Right lobe of liver (tissue), 6 donors: ENCODE data around the gene PLCB4. TPM values are rescaled to one million over a fixed set of nuclear protein-coding genes. Genes with fewer than 3 reads are reported as not detected.

Experiments used
- ATAC-seq, 4 donors: fragments of 200-7000 bp; cut with Tn5 transposase; one replicate each; pipeline ENCODE4 v1.9.1; 2020; ENCODE audit warnings: mild to moderate bottlenecking in 4 of 4, moderate library complexity in 4 of 4
- DNase-seq, 3 donors: peaks; one replicate each; pipeline ENCODE4 v3.0.0-alpha.2; 2020
- H3K27ac ChIP-seq, 3 donors: fragments of 200-600 bp; one replicate each; pipeline ENCODE4 v1.8.0; 2022
- H3K27me3 ChIP-seq, 2 donors: fragments of 200-600 bp; one replicate each; pipeline ENCODE4 v1.8.0; 2022
- H3K36me3 ChIP-seq, 4 donors: fragments of 200-600 bp; sonication (generic) in 1 of 4; one replicate each; pipeline versions ENCODE4 v1.5.1 to v1.8.0; 2017 to 2022; ENCODE audit warnings: control low read depth in 1 of 4
- H3K4me1 ChIP-seq, 4 donors: fragments of 200-600 bp; sonication (generic) in 1 of 4; one replicate each; pipeline versions ENCODE4 v1.5.1 to v1.8.0; 2017 to 2022; ENCODE audit warnings: control low read depth in 1 of 4
- H3K4me3 ChIP-seq, 3 donors: fragments of 200-600 bp; one replicate each; pipeline ENCODE4 v1.8.0; 2022
- H3K9me3 ChIP-seq, 4 donors: fragments of 200-600 bp; sonication (generic) in 1 of 4; one replicate each; pipeline versions ENCODE4 v1.5.1 to v1.8.0; 2017 to 2022; ENCODE audit warnings: control low read depth in 1 of 4
- POLR2A ChIP-seq: fragments of 450-650 bp; IDR thresholded peaks from one replicate; pipeline ENCODE4 v1.6.1; 2017; ENCODE audit warnings: antibody characterized with exemption, mild to moderate bottlenecking
- WGBS: methylation state at CpG from one replicate; pipeline ENCODE4 v1.1.6; 2018; ENCODE audit warnings: low coverage, low lambda C conversion rate; ENCODE audit not compliant: insufficient coverage; ENCODE audit errors: missing lambda C conversion rate; 5-methylcytosine and 5-hydroxymethylcytosine counted together
- intact Hi-C, 2 donors: fragments of 100-400 bp; cut with DNase I; formaldehyde crosslinking; loops; one replicate each; pipeline versions ENCODE4 v1.11.2 to v1.14.1; 2022
- total RNA-seq, 6 experiments: library from RNA; depleted of rRNA in 2 of 6; stranded (reverse); fragments of >200 nt in 2 of 6; fragmentation: NEBNext Ultra II Directional in 3 of 6; extraction: Animal tissue kit (Norgen Biotek cat#: 25700) in 3 of 6; gene quantifications; one replicate each; pipeline versions ENCODE4 v1.1.0 to v1.2.4, GENCODE V29; 2016 to 2023
- TF ChIP-seq, protein P1 (sequence below), 4 donors: fragments of 200-600 bp in 3 of 4; fragments of 450-650 bp in 1 of 4; IDR thresholded peaks; one replicate each; pipeline versions ENCODE4 v1.5.1 to v1.8.0; 2016 to 2022; ENCODE audit warnings: antibody characterized with exemption in 4 of 4, mild to moderate bottlenecking in 2 of 4
- donor health status: DM: no; HTN: yes; CAD: no.
- donor health status: DM: no; HTN: no; CAD: no.
- donor health status: DM: no; HTN: no; CAD: no.
- donor health status: DM: no; HTN: yes; CAD: no.
- donor health status: DM: no; HTN: yes; CAD: no.

Gene PLCB4
- total RNA-seq, 6 experiments from 2014 or later = 0.04 to 0.20 (median 0.15) TPM

DNA sequence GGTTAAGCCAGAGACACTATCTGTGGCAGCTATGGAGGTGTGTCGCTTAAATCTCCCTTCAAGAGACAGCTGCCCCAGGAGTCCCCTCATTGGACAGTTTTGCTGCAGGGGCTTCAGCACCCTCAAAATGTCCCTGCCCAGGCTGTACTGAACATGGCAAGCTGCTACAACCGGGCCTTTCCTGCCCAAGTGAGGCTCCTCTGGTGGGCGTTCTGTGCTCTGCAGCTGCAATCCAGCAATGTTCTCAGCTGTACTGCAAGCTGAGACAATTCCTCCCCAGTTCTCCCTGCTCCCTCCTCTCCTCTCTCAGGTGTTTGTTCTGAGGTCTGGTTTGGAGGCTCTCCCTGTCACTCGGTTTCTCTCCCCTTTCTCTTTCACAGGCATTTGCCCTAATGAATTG lies 254.7 kb downstream of the PLCB4 start:
- Histone ChIP-seq H3K4me1 (no peaks in the 10 kb centered on the region), H3K27me3 (no peaks in the 10 kb centered on the region), H3K4me3 (no peak overlapping the region), H3K27ac (no peak overlapping the region), H3K9me3 (no peaks in the 10 kb centered on the region), H3K36me3 (no peaks in the 10 kb centered on the region)
- WGBS = 39% methylated on average over 4 of the region's 4 CpGs
- intact Hi-C loops = no loop called here
- ATAC-seq (no peak), DNase-seq (no peak)
- TF ChIP-seq, protein P1, sequence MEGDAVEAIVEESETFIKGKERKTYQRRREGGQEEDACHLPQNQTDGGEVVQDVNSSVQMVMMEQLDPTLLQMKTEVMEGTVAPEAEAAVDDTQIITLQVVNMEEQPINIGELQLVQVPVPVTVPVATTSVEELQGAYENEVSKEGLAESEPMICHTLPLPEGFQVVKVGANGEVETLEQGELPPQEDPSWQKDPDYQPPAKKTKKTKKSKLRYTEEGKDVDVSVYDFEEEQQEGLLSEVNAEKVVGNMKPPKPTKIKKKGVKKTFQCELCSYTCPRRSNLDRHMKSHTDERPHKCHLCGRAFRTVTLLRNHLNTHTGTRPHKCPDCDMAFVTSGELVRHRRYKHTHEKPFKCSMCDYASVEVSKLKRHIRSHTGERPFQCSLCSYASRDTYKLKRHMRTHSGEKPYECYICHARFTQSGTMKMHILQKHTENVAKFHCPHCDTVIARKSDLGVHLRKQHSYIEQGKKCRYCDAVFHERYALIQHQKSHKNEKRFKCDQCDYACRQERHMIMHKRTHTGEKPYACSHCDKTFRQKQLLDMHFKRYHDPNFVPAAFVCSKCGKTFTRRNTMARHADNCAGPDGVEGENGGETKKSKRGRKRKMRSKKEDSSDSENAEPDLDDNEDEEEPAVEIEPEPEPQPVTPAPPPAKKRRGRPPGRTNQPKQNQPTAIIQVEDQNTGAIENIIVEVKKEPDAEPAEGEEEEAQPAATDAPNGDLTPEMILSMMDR (IDR thresholded peaks at IDR 0.05) = no peak
- TF ChIP-seq POLR2A = no peak

DNA sequence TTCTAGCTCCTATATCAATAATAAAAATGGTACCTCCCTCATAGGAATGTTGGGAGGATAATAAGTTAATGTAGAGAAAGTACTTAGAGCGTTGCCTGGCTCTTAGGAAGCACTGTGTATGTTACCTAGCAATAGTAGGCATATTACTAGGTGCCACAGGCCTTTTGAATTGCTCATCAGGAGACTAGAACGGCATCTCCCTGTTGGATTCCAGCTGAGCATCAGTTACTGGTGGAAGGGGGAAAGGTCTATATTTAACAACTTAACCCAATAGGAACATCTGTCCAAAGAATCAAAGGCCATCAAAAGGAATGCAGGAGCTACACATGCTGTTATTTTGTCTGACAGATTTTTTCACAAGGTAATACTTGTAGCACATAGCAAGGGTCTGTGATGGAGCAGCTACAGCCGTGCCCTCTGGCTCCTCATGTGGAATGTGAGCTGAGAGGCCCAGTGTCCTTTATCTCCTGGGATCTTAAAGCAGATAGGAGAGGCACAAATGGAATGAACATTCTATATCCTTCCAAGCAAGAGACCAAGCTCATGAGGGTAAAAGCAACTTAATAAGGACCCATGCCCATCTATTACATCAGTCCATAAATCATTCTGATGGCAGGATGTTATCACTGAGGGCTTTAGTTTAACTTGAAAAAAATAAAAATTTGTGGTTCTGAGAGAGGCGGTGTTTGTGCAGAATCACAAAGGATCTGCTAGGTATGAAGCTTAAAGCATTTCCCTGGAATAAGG lies 260.6 kb downstream of the PLCB4 start:
- intact Hi-C loops = no loop called here

DNA sequence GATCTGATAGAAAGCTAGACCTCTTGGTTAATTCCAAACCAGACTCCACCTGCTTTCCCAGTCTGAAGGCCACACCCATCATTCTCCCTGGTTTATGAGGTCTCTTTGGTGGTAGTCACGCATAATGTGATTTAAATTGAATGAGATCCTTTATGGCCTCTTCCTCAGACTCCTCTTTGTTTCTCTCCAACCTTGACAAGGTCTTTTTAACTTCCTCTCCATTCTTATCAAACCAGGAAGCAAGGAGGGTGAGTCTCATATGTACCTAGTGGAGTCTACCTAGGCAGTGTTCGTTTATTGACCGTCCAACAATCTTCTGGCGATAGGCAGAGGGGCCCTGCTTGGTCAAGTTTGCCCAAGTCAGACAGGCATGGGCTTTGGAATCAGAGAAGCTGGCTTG lies 261.3 kb downstream of the PLCB4 start:
- Histone ChIP-seq H3K4me3 (no peak overlapping the region), H3K9me3 (no peaks in the 10 kb centered on the region), H3K4me1 (no peaks in the 10 kb centered on the region), H3K27me3 (no peaks in the 10 kb centered on the region), H3K27ac (no peak overlapping the region), H3K36me3 (no peaks in the 10 kb centered on the region)
- 86% methylated on average over 3 of the region's 4 CpGs for WGBS
- no peak for ATAC-seq
- no peak for DNase-seq
- TF ChIP-seq POLR2A = no peak
- TF ChIP-seq, protein P1 (IDR thresholded peaks at IDR 0.05) = no peak
- intact Hi-C loops = no loop called here

More for the DNA sequence above, 260.6 kb downstream of the PLCB4 start:
- Histone ChIP-seq H3K4me1 (no peaks in the 10 kb centered on the region), H3K27me3 (no peaks in the 10 kb centered on the region), H3K4me3 (no peak overlapping the region), H3K36me3 (no peaks in the 10 kb centered on the region), H3K9me3 (no peaks in the 10 kb centered on the region), H3K27ac (no peak overlapping the region)
- no peak for ATAC-seq
- DNase-seq = no peak
- 63% methylated on average over 4 of the region's 4 CpGs for WGBS
- TF ChIP-seq, protein P1 (IDR thresholded peaks at IDR 0.05) = no peak
- no peak for TF ChIP-seq POLR2A

DNA sequence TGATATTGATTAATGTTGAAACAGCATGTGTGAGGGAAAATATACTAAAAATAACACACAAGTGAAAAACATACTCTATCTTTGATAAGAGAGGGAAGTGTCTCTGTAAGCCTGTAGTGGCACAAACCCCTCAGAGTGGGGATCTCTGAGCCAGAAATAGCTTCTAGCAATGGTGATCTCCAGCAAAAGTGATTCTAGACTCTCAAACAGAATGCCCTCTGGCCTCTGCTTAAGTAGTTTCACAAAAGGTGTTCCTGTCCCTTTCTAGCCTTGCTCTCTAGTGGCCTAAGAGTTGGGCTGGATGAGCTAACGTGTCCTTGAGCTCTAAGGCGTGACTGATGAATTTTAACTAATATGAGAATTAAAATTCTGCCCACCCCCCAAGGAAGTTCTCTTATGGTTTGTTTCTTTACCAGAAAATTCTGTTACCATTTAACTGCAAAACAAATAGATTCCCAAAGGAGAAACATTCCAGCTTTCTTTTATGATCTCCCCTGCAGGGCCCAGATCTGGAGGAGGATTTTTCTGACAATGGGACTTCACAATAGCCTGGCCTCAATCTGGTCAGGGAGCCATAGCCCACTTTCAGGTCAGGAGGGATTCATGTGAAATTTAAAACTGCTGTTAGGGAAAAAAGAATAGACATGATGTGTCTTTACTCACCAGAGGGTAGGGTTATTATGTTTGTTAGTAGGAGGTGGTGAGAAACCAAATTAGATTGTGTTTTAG lies 263.0 kb downstream of the PLCB4 start:
- Histone ChIP-seq H3K27ac (no peak overlapping the region), H3K4me3 (no peak overlapping the region), H3K36me3 (no peaks in the 10 kb centered on the region), H3K4me1 (no peaks in the 10 kb centered on the region), H3K9me3 (no peaks in the 10 kb centered on the region), H3K27me3 (no peaks in the 10 kb centered on the region)
- intact Hi-C loops = no loop called here
- 90% methylated on average over 2 of the region's 2 CpGs for WGBS
- no peak for DNase-seq
- no peak for ATAC-seq
- TF ChIP-seq POLR2A = no peak
- TF ChIP-seq, protein P1 (IDR thresholded peaks at IDR 0.05) = no peak
